T-helper 1 cell treated with Interleukin-12 subunit alpha and Interleukin-12 subunit beta and Interleukin-4 antibody, amounts not matched to agents 30 ng/mL and 1 ng/mL, for 36 hours (primary cell): ENCODE measurements around the gene RAI14. TPM values are rescaled to one million over a fixed set of nuclear protein-coding genes. Genes with fewer than 3 reads are reported as not detected.

Experiments
- intact Hi-C: fragments of 100-400 bp; cut with micrococcal nuclease; formaldehyde crosslinking; loops from one replicate; pipeline ENCODE4 v1.15.1; 2024
- total RNA-seq: library from RNA; stranded (reverse); gene quantifications from 2 replicates; pipeline ENCODE4 v1.2.3, GENCODE V29; 2022

The RAI14 gene
- total RNA-seq, 1 donor from 2014 or later: 0.88 TPM

DNA sequence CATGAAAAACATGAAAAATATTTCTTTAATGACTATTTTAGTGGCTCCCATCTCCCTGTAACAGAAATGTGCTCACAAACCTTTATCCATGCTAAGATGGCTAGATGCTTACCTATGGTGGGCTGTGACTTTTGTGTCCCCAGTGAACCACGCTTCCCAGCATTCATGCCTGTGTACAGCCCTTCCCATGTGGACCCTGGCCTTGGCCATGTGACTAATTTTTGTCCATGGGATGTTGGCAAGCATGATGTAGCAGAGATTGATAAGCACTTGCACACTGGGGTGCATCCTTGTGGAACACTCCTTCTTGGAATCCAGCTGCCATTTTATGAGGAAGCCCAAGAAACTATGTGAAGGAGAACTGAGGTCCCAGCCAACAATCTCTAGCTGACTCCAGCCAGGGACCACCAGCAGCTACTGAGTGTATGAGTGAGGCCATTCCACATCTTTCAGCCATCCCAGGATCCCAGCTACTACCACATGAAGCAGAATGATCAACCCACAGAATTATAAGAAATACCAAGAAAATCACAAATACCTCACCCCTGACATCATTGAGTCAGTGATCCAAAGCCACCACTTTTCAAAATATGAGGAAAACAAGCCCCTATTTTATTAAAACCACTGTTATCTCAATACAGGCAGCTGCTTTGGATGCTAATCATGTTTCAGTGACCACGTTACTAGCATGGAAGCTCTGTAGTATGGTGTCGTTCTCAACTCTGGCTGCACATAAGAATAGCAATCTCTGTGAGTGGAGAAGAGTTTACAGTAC, 16.1 kb upstream of the RAI14 start:
- intact Hi-C loops: no loop called here

DNA sequence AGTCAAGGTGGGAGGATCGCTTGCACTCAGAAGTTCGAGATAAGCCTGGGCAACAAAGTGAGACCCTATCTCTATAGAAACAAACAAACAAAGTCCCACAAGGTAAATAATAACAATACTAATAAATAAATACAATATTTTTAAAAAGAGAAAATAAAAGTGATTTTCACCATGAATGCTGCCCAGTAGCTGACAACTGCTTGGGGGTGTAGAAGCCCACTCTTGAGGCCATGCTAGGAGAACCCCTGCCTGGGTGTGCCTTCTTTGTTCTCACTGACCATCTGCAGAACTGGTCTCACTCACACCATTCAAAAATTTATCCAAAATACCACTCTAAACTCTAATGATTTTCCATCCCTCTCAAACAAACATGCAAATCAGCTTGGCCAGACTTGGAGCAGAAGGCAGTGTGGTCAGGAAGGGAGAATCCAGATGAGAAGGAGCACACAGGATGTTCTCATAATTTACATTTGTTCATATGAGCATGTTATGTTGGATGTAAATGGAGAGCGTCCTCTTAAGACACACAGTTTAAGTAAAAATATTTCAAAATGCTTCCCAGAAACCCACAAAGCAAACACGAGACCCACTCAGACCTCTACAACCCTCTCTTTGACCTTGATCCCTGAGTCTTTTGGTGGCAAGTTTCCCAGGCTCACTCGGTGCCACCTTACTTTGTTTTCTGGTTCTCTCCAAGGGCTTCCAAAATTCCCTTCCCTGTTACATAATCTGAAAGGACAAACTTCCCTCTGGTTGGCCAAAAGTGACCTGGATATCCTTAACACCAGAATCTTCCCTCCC, 7.9 kb upstream of the RAI14 start:
- intact Hi-C loops: no loop called here

DNA sequence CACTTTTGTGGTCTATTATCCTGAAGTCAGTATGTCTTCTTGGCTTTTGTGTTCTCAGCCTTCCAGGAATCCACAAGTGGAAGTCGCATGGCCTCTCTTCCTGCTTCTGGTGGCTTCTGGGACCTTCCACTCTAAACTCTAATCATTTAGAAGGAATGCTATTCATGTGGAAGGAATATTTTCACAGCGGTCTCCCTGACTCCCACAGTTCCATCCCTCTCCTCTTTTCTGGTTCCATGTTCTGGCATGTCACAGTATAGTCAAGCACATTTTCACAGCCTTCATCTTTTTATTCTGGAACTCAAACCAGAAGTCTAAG, 7.3 kb upstream of the RAI14 start:
- intact Hi-C loops: no loop called here

DNA sequence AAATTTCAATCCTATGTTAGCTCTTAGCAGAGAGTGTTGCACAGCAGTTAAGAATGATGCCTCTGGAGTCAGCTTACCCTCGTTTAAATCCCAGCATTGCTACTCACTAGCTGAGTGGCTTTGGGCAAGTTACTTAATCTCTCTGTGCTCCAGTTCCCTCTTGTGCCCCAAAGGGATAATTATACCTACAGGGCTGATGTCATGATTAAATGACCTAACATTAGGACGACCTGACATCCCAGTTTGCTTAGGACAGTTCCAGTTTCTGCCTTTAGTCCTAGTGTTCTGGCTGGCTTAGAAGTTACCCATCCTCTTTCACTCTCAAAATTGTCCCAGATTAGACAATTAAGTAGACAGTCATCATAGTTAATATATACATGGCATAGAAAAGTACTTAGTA, 4.3 kb upstream of the RAI14 start:
- intact Hi-C loops: loop anchor here (10.0 kb wide), 1 partner anchor 243 kb away; no protein-coding TSS in a partner anchor

DNA sequence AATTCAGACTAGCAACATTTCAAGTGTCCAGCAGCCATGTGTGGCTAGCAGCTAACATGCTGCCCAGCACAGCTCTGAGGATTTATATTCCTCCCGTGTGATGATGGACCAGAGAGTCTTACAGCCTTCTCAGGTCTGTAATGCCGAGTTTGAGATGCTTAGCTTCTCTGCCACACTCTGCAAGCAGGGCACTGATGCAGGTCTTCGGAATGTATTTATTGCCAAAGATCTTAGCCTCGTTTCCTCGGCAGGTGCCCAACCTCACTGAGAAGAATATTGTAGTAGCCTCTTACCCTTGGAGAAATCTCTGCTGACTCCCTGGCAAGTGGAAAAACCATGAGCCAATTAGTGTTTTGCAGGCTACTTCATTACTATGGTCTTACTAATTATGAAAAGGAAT, 3.7 kb upstream of the RAI14 start:
- intact Hi-C loops: loop anchor here (10.0 kb wide), 1 partner anchor 242 kb away; no protein-coding TSS in a partner anchor

DNA sequence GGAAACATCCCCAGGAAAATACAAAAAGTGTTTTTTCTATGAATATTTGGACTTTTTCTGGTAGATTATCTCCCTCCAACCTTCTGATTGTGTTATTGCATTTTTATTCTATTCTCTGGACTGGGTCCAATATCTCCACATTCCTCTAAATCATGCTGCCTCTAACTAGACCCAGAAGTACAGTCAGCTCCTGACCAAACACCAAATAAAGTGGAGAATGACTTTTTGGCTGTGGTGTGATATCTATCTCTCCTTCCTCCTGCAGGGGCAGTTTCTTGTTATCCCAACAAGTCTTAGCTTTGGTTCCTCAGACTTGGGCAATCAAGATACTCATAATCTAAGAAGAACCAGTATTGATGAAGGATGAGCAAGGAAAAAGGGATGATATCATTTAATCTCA, 3.2 kb upstream of the RAI14 start:
- intact Hi-C loops: loop anchor here (10.0 kb wide), 1 partner anchor 242 kb away; no protein-coding TSS in a partner anchor

DNA sequence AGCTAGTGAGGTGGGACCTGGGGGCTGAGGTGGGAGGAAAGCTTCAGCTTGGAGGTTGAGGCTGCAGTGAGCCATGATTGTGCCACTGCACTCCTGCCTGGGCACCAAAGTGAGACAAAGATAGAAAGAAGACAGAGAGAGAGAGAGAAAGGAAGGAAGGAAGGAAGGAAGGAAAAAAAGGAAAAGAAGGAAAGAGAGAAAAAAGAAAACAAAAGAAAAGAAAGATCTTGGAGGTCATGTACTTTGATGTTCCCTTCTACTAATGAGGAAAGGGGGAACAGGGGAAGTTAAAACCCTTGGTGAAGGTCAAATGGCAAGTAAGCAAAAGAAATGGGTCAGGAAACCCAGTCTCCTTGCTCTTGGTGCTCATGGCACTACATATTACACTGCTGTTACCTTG, 2.4 kb upstream of the RAI14 start:
- intact Hi-C loops: loop anchor here (10.0 kb wide), 1 partner anchor 241 kb away; no protein-coding TSS in a partner anchor

DNA sequence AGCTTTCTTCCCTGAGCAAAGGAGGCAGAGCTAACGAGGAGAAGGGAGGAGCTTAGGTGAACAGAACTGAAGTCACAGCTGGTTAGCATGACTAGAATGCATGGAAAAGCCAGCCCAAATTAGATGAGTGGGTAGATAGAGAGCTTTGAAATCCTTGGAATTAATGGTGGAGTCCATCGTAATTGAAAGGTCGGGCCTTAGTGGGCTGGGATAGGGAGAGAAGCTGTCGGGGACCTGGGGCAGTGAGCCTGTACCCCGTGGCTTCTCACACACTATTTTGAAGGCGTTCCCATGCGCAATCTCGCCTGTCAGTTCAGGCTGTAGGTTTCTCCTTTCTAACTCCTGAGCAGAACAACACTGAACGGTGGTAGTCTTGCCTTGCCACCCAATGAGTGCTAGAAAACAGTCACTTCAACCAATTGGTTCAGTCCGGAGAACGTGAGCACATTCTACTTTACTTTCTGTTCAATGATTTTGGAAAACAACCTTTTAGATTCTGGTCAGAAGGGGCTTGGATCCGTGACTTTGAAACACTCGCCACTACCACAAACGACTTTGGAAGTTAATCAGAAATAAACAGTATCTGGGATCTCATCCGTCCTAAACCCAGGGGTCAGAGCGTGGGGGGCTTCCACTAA, 655 bp upstream of the RAI14 start:
- intact Hi-C loops: loop anchor here (5.0 to 10.0 kb wide), 2 partner anchors 182 to 239 kb away; partner anchors contain the start of gene TTC23L

DNA sequence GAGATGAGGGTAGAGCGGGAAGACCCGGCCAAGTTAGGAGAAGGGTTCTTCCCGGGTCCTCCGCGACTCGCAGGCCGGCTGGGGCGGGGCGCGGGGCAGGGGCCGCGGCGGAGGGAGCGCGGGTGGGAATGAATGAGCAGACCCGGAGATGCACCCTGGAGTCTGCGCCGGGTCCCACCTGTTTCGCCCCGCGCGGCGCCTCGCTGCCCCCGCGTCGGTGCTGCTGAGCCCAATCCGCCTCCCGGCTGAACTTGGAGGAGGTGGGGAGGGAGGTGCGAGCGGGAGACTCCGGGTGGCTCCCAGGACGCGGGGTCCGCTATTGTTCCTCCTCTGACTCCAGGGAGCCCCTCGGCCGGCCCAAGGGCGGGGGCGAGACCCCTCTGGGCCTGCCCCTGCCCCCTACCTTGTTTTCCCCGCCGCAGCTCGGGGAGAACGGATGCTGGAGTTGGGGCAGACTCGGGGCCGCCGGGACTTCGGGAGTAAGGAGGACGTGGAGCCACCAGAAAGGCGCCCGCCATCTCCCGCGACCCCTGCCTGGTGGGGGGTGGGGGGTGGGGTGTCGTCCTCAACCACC, 659 bp downstream of the RAI14 start:
- intact Hi-C loops: loop anchor here (5.0 to 10.0 kb wide), 2 partner anchors 181 to 238 kb away; partner anchors contain the start of gene TTC23L

DNA sequence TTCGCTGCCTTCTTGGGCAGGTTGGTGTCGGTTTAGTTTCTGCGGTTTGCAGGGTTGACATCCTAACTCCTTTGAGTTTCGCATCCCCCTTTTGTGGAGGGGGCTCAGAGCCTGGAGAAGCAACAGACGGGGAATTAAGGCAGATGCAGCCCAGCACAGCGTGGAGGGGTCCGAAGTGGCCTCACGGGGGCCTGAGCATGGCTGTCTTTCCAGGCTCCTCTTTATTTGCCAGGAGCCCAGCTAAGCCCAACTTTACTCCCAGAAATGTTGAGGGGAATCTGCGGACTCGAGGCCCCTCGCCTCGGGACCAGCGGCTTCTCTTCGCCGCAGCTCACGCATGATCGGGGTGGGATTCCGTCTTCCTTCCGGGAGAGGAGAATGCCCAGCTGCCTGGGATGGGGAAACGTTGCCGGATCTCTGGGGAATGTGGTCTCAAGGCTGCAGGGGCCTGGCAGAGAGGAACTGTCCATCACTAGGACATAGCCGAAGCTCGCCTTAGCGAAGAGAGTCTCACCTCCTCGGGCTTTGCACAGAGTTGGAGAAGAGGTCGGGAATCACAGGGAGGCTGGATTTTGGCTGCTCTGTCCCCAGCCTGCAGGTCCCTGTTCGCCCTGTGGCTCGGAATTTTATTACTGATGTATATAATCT, 1.3 kb downstream of the RAI14 start:
- intact Hi-C loops: loop anchor here (5.0 to 10.0 kb wide), 2 partner anchors 180 to 237 kb away; partner anchors contain the start of gene TTC23L

DNA sequence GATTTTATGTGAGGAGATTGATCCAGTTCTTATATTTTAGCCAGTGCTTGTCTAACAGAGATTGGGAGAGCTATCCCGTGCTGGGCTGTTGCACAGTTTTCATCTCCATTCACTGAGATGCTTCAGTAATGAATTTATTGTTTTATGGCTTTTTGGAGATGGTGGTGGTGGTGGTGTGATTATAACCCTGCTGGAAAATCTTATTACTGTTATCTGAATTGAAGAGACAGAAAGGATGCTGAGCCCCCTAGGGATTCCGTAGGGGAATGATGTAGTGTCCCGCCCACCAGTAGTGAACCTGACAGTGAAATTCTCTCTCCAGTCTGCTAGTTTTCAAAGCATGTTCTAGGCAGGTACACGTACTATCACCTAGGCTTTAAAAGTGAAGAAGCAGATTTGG, 1.9 kb downstream of the RAI14 start:
- intact Hi-C loops: loop anchor here (5.0 to 10.0 kb wide), 2 partner anchors 179 to 237 kb away; partner anchors contain the start of gene TTC23L

DNA sequence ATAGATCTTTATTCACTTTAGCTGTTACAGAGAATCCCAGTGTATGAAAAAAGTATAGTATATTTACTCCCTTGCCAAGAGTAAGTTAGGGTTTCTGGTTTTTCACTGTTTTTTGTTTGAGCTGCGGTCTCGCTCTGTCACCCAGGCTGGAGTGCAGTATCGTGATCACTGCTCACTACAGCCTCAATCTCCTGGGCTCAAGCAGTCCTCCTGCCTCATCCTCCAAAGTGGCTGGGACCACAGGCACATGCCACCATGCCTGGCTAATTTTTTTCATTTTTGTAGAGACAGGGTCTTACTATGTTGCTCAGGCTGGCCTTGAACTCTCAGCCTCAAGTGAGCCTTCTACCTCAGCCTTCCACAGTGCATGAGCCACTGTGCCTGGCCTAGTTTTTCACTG, 3.0 kb downstream of the RAI14 start:
- intact Hi-C loops: loop anchor here (5.0 to 10.0 kb wide), 2 partner anchors 178 to 236 kb away; partner anchors contain the start of gene TTC23L

DNA sequence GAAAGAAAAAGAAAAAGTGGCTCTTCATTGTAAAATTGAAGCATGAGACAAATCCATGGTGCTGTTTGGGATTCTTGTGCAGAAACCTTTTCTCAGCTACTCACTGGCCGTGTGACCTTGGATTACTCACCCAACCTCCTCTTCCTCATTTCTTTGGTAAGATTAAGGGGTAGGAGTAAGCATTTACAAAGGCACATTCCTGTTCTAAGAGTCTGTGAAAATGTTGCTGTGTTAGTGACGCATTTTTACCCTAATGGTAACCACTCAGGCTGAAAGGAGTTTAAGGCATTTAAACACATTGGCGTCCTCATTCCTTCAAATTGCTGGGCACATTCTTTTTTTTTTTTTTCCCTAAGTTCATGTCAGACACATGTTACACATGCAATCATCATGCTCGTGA, 4.3 kb downstream of the RAI14 start:
- intact Hi-C loops: no loop called here

DNA sequence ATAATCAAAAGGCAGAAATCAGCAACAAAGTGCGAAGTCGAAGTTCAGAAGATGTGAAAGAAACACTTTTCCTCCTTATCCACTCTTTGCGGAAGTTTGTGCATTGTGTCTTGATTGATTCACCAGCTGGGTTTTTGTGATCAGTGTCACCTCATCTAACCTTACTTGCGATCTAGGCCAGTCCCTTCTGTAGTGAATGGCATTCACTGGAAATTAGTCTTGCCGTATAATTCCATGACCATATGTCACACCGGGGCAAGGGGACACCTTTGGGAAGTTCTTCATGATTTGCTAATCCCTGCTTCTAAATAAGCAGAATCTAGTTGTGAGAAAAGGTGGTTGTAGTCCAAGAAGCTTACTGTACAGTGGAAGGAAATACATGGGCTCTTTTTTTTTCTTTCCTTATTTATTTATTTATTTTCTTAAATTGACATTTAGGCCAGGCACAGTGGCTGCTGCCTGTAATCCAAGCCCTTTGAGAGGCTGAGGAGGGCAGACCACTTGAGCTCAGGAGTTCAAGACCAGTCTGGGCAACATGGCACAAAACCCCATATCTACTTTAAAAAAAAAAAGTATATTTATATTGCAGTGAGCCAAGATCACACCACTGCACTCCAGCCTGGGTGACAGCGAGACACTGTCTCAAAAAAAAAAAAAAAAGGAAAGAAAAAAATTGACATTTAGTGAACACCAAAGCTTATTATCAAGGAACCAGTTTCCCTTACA, 7.8 kb downstream of the RAI14 start:
- intact Hi-C loops: no loop called here

DNA sequence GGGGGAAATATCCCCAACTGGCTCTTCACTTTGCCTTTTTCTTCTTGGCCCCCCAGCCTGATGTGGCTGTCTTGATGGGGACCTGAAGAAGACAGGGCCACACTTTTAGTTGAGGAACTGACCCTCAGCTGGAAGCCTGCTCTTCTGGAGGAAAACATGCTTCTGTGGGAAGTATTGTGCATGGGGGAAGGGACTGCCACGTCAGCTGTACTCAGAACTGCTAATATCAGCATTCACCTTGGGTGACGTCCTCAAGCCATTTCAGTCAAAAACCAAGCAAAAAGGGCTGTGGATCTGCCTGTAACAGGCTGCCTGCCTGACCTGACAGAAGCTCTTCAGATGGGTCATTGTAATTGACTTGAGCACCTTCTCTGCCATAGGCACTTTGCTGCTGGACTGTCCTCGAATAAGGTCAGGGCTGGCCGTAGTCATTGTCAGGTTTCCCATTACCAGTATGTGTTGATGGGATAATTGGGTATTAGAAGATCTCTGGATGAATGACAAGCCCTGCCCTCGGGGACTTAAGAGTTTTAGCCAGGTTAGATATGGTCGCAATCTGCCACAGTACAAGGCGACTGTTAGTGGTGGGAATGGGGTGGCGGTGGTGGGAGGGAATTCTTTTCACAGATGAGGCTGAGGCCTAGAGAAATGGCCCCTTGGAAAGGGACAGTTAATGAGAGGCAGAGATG, 10.4 kb downstream of the RAI14 start:
- intact Hi-C loops: no loop called here

DNA sequence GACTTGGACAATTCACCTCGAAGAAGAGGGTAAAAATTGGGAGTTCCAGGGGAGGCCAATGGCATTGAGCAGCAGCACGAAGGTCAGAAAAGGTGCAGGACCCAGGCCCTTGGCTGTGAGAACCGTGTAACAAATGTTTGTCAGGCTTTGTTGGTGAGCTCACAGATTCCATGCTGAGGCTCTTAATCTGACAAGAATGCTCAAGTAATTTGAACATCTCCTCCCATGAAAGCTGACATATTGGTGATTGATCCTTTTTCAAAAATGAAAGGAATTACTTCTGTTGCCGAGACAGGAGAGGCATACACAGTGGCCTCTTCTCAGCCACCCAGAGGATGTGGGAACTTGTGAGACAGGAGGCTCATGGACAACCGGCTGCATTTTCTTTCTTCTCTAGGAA, 11.6 kb downstream of the RAI14 start:
- intact Hi-C loops: no loop called here

DNA sequence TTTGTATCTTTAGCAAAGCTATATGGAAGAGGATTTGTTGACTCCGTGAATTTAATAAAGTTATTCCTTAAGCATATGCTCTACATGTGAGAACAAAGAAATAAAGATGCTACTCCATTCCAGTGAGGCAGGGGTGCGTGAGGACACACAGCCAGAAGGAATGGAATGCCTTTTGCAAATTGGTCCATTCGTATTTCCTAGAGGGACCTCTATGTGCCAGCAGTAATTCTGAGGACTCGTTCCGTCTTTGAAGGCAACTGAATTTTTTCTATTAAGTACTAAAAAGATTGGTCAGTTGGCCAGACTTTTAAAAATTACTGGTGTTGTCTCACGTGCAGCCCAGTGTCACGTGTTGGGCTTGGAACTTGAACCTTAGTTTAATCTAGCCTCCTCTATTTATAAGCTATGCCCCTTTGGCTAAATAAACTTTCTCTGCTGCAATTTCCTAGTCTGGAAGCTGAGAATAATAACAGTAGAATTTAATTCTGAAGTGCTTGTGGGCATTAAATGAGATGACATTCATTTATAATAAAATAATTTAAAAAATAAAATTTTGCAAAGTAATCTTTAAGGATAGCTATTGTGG, 13.9 kb downstream of the RAI14 start:
- intact Hi-C loops: no loop called here

DNA sequence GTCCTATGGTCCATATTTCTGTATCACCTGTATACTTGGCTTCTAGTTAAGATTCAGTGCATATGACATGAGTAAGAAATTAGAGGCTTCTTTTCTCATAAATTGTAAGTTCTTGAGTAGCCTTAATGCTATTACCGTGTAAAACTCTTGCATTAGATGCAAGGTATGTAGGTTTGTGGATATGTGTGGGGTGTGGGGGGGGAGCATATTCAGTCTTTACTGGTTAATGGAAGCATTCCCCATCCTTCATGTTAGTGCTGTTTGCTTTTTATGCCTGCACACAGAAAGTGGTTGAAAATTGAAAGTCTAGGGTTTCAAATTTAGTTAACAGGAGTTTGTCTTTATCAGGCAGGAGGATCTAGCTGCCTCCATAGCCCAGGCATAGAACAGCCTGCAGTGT, 16.1 kb downstream of the RAI14 start:
- intact Hi-C loops: no loop called here

DNA sequence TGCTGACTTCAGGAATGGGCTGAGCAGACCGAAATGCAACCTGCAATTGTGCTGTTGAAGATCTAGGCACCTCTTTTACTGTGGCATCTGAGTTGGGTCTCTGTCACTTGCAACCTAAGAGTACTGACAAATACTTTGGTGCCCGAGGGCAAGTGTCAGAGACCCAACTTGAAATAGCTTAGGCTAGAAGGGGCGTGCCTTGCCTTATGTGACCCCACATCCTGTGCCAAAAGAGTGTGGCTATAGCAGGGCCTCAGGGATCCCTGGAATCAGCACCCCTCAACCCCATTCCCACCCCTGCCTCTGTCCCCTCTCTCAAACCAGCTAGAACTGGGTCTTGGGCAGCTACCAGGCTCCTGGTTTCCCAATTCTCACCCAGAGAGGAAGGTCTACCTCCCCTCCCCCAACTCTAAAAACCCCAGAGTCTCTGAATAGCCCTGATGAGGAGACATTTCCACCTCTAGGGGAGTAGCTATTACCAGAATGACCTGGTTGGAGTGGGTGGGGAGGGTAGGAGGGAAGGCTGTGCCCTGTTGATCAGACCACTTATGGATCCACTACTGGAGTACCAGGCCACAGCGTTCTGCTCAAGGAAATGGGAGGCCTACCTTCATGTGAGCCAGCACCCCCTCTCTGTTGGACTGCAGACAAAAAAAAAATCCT, 17.5 kb downstream of the RAI14 start:
- intact Hi-C loops: no loop called here
